Measurements from ENCODE around the gene MYH9.

DNA sequence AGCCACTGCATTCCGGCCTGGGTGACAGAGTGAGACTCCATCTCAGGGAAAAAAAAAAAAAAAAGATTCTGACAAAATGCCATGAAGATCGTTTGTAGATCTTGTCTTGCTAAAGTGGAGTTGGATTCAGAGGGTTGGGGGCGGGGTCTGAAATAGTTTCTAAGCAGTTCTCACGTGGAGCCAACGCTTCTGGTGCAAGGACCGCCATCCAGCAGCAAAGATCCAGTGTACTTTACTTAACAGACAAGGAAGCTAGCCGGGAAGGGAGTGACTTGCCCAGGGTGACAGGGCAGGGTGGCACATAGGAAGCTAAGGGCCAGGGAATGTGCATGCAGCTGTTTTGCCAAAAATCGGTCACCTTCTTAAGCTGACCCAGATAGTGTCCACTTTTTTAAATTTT is 107.4 kb downstream of the MYH9 start:
- TF ChIP-seq ELF1 (IDR thresholded peaks at IDR 0.05) (no peak), YY1 (IDR thresholded peaks at IDR 0.05; ENCODE audit: low read depth) (no peak)

Measured in SK-N-SH (cell line).